K562 (cell line): Measurements from ENCODE around the gene PDF. TPM values are rescaled to one million over a fixed set of nuclear protein-coding genes. Genes with fewer than 3 reads are reported as not detected.

Source experiments
- CCAR2 ChIP-seq: fragments of 200-400 bp; formaldehyde crosslinking; IDR thresholded peaks from 2 replicates; pipeline ENCODE4 v1.6.1; 2017; ENCODE audit warnings: mild to moderate bottlenecking, low read depth, low read length
- CLOCK ChIP-seq: fragments of 250-450 bp; sonication (Bioruptor Pico); IDR thresholded peaks from 2 replicates; pipeline ENCODE4 v1.4.0; 2020; ENCODE audit warnings: mild to moderate bottlenecking, moderate library complexity, borderline replicate concordance
- HMGN3 ChIP-seq: IDR thresholded peaks from 2 replicates; pipeline ENCODE4 v1.6.1; 2011; ENCODE audit warnings: borderline replicate concordance, low read depth, mild to moderate bottlenecking, mixed read lengths, low read length; ENCODE audit not compliant: insufficient read length; ENCODE audit errors: extremely low read depth
- MXD1 ChIP-seq: fragments of 250-450 bp; sonication (Bioruptor Pico); IDR thresholded peaks from 2 replicates; pipeline ENCODE4 v1.8.0; 2021; ENCODE audit warnings: borderline replicate concordance, mild to moderate bottlenecking, moderate library complexity; ENCODE audit not compliant: poor library complexity, severe bottlenecking
- NCOR1 ChIP-seq: fragments of 450-650 bp; IDR thresholded peaks from 2 replicates; pipeline ENCODE4 v1.6.1; 2016; ENCODE audit warnings: mild to moderate bottlenecking, moderate library complexity
- NFIC ChIP-seq: fragments of 450-650 bp; IDR thresholded peaks from 2 replicates; pipeline ENCODE4 v1.6.1; 2017; ENCODE audit warnings: mild to moderate bottlenecking, inconsistent platforms
- NR2F6 ChIP-seq: fragments of 450-650 bp; formaldehyde crosslinking; IDR thresholded peaks from 2 replicates; pipeline ENCODE4 v1.4.0; 2020; ENCODE audit warnings: mild to moderate bottlenecking
- NR3C1 ChIP-seq: sonication (generic); formaldehyde crosslinking; IDR thresholded peaks from 2 replicates; pipeline ENCODE4 v1.8.1; 2022; ENCODE audit warnings: missing genetic modification reagents
- POLR2A ChIP-seq: fragments of 450-650 bp; conservative IDR thresholded peaks from 2 replicates; pipeline ENCODE4 v1.6.1; 2016
- RBM34 ChIP-seq: fragments of 200-400 bp; formaldehyde crosslinking; IDR thresholded peaks from 2 replicates; pipeline ENCODE4 v1.6.1; 2018; ENCODE audit warnings: low read length, borderline replicate concordance; ENCODE audit not compliant: insufficient read depth
- SMARCA5 ChIP-seq: fragments of 450-650 bp; IDR thresholded peaks from 2 replicates; pipeline ENCODE4 v1.6.1; 2016
- XRCC3 ChIP-seq: fragments of 450-650 bp; IDR thresholded peaks from 2 replicates; pipeline ENCODE4 v1.6.1; 2017; ENCODE audit warnings: mild to moderate bottlenecking, moderate library complexity
- ZFP91 ChIP-seq: sonication (generic); formaldehyde crosslinking; IDR thresholded peaks from 2 replicates; pipeline ENCODE4 v1.8.0; 2022; ENCODE audit warnings: mild to moderate bottlenecking, missing genetic modification reagents
- ZNF133 ChIP-seq: fragments of 250-450 bp; sonication (Bioruptor Pico); IDR thresholded peaks from 2 replicates; pipeline ENCODE4 v1.4.0; 2020; ENCODE audit warnings: mild to moderate bottlenecking
- ZNF511 ChIP-seq: sonication (generic); formaldehyde crosslinking; IDR thresholded peaks from 2 replicates; pipeline ENCODE4 v1.8.0; 2022; ENCODE audit warnings: mild to moderate bottlenecking, missing genetic modification reagents
- ZNF518B ChIP-seq: fragments of 250-450 bp; sonication (Bioruptor Pico); IDR thresholded peaks from 2 replicates; pipeline ENCODE4 v1.5.0; 2021; ENCODE audit warnings: mild to moderate bottlenecking, moderate library complexity
- polyA plus RNA-seq, 8 experiments: library from polyadenylated mRNA; depleted of rRNA in 4 of 8; stranded (reverse) in 5 of 8; unstranded in 3 of 8; fragments of >200 nt; fragmentation: Nextera tagmentation in 2 of 8; fragmentation: Illumina TruSeq in 1 of 8; extraction: Ambion mirVana in 2 of 8; extraction: Trizol in 1 of 8; gene quantifications; 2 replicates each; pipeline versions ENCODE4 v1.2.1 to v1.2.3, GENCODE V29; 2011 to 2014; ENCODE audit warnings: inconsistent platforms in 1 of 8, missing spikeins in 1 of 8
- total RNA-seq, 7 experiments: library from RNA; depleted of rRNA in 6 of 7; stranded (reverse); fragments of >200 nt in 6 of 7; fragmentation: Illumina TruSeq in 2 of 7; extraction: Trizol in 2 of 7; gene quantifications; 2 replicates each; pipeline versions ENCODE4 v1.2.1 to v1.2.3, GENCODE V29; 2011 to 2021; ENCODE audit warnings: low replicate concordance in 1 of 7

The PDF gene
- total and polyA plus RNA-seq, 9 of the 15 experiments (the other 6 are each of a cell fraction or from before 2014, with no cell fraction given) = 0.15 to 72.4 (median 5.6) TPM

- TF ChIP-seq ZFP91 = no peak
- no peak for TF ChIP-seq NCOR1
- TF ChIP-seq RBM34 = no peak
- TF ChIP-seq HMGN3 = no peak
- no peak for TF ChIP-seq NR3C1 (CRISPR knock-in tag)
- TF ChIP-seq MXD1 (CRISPR knock-in tag) = no peak
- TF ChIP-seq CCAR2 = no peak
- peak; percentile 80 for TF ChIP-seq NFIC
- no peak for TF ChIP-seq ZNF511 (CRISPR knock-in tag)
- no peak for TF ChIP-seq ZNF133 (CRISPR knock-in tag)
- no peak for TF ChIP-seq SMARCA5
- no peak for TF ChIP-seq ZNF518B (CRISPR knock-in tag)
- TF ChIP-seq CLOCK (CRISPR knock-in tag) = no peak
- no peak for TF ChIP-seq XRCC3
- TF ChIP-seq POLR2A = peak; percentile 25; the same call in 1 of the 2 replicates
- no peak for TF ChIP-seq NR2F6 (CRISPR knock-in tag)
- TF ChIP-seq, all 486 proteins: peak for 5
Observed at GRCh38 chr16:69324013-69324531, 6.3 kb downstream of the PDF start (continued).
